ENCODE data around the gene VPS13C. TPM values are rescaled to one million over a fixed set of nuclear protein-coding genes. Genes with fewer than 3 reads are reported as not detected.
A peak's percentile ranks its signal among the peaks of the same experiment; 100 is the strongest.

Gene VPS13C
- total RNA-seq, 1 experiment from 2014 or later: 18.6 TPM

DNA sequence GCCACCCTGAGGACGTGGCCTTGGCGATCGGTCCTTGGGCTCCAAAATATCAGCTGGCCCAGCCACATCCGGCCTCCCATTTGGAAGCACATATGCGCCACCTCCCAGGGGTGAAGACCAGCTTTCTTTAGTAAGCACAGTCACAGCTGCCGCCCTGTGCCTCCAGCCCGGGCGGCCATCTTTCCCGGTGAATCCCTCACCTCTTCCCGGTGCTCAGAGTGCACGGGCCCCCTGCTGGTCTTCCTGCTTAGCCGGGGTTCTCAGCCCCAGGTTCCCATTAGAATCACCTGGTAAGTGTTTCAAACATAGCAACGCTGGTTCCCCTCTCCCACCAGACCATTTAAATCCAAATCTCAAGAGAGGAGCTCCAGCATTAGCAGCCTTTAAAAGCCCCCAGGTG, 232.2 kb downstream of the VPS13C start:
- Histone ChIP-seq H4K20me1 (ENCODE audit: insufficient read depth) (no peaks in the 10 kb centered on the region), H3K9me3 (ENCODE audit: control insufficient read depth in 1 of 2, insufficient read depth in 1 of 2, low read depth in 1 of 2, low read length in 2 of 2) (no peaks in the 10 kb centered on the region), H2AFZ (ENCODE audit: low read depth, low read length, poor library complexity, severe bottlenecking) (no peak overlapping the region), H3K4me1 (ENCODE audit: control insufficient read depth in 1 of 2, insufficient read depth in 2 of 2, low read length in 2 of 2) (no peaks in the 10 kb centered on the region), H3K36me3 (ENCODE audit: control insufficient read depth in 1 of 2, insufficient read depth in 2 of 2, low read length in 2 of 2) (no peaks in the 10 kb centered on the region), H3K79me2 (ENCODE audit: insufficient read depth, low read length) (no peaks in the 10 kb centered on the region), H3K27me3 (ENCODE audit: insufficient read depth, low read length) (no peaks in the 10 kb centered on the region), H3K4me2 (ENCODE audit: low read length) (no peak overlapping the region), H3K27ac (ENCODE audit: low read depth, low read length) (no peak overlapping the region), H3K4me3 (replicated peaks in 1 of 2; ENCODE audit: low read depth in 1 of 2, low read length in 2 of 2) (no peak overlapping the region), H3K9ac (ENCODE audit: low read length) (no peak overlapping the region), H3K9me2 (ENCODE audit: insufficient read depth) (no peaks in the 10 kb centered on the region)
- DNase-seq (ENCODE audit: low read depth, low spot score): no peak
- ChIA-PET RAD21 (ENCODE audit: low non-redundant PET in 1 of 2, low total read pairs in 2 of 2, uncharacterized antibody in 2 of 2, unreplicated experiment in 2 of 2) (no interaction called here), POLR2A (no interaction called here), CTCF (no interaction called here)
- no peak for TF ChIP-seq CEBPB (IDR thresholded peaks at IDR 0.05; ENCODE audit: low read depth)
- TF ChIP-seq, protein P1, sequence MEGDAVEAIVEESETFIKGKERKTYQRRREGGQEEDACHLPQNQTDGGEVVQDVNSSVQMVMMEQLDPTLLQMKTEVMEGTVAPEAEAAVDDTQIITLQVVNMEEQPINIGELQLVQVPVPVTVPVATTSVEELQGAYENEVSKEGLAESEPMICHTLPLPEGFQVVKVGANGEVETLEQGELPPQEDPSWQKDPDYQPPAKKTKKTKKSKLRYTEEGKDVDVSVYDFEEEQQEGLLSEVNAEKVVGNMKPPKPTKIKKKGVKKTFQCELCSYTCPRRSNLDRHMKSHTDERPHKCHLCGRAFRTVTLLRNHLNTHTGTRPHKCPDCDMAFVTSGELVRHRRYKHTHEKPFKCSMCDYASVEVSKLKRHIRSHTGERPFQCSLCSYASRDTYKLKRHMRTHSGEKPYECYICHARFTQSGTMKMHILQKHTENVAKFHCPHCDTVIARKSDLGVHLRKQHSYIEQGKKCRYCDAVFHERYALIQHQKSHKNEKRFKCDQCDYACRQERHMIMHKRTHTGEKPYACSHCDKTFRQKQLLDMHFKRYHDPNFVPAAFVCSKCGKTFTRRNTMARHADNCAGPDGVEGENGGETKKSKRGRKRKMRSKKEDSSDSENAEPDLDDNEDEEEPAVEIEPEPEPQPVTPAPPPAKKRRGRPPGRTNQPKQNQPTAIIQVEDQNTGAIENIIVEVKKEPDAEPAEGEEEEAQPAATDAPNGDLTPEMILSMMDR (IDR thresholded peaks at IDR 0.05 in 2 of 3, conservative IDR thresholded peaks at IDR 0.05 in 1 of 3; ENCODE audit: borderline replicate concordance in 1 of 3, insufficient read depth in 1 of 3, low read depth in 2 of 3, low read length in 2 of 3): peak in 2 of 3 experiments; percentile 16 to 30; a peak in 2 of 6 replicates
- no TSS peak for BruUV-seq (replicated peaks)
- intact Hi-C loops (cut with micrococcal nuclease): no loop called here
- peak; percentile 64 for ATAC-seq

DNA sequence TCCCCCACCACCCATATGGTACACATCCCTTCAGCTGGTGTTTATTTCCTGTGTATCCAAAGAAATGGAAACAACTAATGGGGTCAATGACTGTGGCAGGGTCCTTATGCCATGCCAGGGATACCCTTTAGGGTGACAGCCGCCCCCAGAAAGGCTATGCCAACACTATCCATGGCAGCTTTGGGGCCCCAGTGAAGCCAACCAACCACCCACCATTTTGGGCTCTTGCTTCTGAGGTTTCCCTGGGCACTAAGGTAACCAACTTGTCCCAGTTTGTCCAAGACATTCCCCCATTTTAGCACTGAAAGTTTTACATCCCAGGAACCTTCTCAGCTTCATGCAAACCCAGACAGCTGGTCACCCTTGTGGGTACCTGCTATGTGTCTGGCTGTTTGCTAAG, 233.1 kb downstream of the VPS13C start:
- Histone ChIP-seq H3K9me2 (ENCODE audit: insufficient read depth) (no peaks in the 10 kb centered on the region), H3K9me3 (ENCODE audit: control insufficient read depth in 1 of 2, insufficient read depth in 1 of 2, low read depth in 1 of 2, low read length in 2 of 2) (no peaks in the 10 kb centered on the region), H4K20me1 (ENCODE audit: insufficient read depth) (no peaks in the 10 kb centered on the region), H3K4me1 (ENCODE audit: control insufficient read depth in 1 of 2, insufficient read depth in 2 of 2, low read length in 2 of 2) (no peaks in the 10 kb centered on the region), H3K4me2 (ENCODE audit: low read length) (no peak overlapping the region), H3K9ac (ENCODE audit: low read length) (no peak overlapping the region), H3K27me3 (ENCODE audit: insufficient read depth, low read length) (no peaks in the 10 kb centered on the region), H3K27ac (ENCODE audit: low read depth, low read length) (no peak overlapping the region), H2AFZ (ENCODE audit: low read depth, low read length, poor library complexity, severe bottlenecking) (no peak overlapping the region), H3K4me3 (replicated peaks in 1 of 2; ENCODE audit: low read depth in 1 of 2, low read length in 2 of 2) (no peak overlapping the region), H3K36me3 (ENCODE audit: control insufficient read depth in 1 of 2, insufficient read depth in 2 of 2, low read length in 2 of 2) (no peaks in the 10 kb centered on the region), H3K79me2 (ENCODE audit: insufficient read depth, low read length) (no peaks in the 10 kb centered on the region)
- intact Hi-C loops (cut with micrococcal nuclease): no loop called here
- RAD21 ChIA-PET (ENCODE audit: low non-redundant PET in 1 of 2, low total read pairs in 2 of 2, uncharacterized antibody in 2 of 2, unreplicated experiment in 2 of 2): no interaction called here
- CTCF ChIA-PET: no interaction called here
- ATAC-seq (no peak), DNase-seq (ENCODE audit: low read depth, low spot score) (no peak)
- BruUV-seq (replicated peaks): no TSS peak
- POLR2A ChIA-PET: no interaction called here
- TF ChIP-seq EZH2phosphoT487 (IDR thresholded peaks at IDR 0.05; ENCODE audit: borderline replicate concordance): no peak
- no peak for TF ChIP-seq CBX3 (IDR thresholded peaks at IDR 0.05; ENCODE audit: low read depth)
- no peak for TF ChIP-seq EGR1 (IDR thresholded peaks at IDR 0.05; ENCODE audit: low read depth)
- no peak for TF ChIP-seq ELF1 (IDR thresholded peaks at IDR 0.05; ENCODE audit: borderline replicate concordance, low read depth)
- no peak for TF ChIP-seq EZH2 (IDR thresholded peaks at IDR 0.05)
- no peak for TF ChIP-seq SRF (IDR thresholded peaks at IDR 0.05; ENCODE audit: low read depth)
- TF ChIP-seq RAD21 (IDR thresholded peaks at IDR 0.05; ENCODE audit: low read depth): no peak
- TF ChIP-seq, protein P2, sequence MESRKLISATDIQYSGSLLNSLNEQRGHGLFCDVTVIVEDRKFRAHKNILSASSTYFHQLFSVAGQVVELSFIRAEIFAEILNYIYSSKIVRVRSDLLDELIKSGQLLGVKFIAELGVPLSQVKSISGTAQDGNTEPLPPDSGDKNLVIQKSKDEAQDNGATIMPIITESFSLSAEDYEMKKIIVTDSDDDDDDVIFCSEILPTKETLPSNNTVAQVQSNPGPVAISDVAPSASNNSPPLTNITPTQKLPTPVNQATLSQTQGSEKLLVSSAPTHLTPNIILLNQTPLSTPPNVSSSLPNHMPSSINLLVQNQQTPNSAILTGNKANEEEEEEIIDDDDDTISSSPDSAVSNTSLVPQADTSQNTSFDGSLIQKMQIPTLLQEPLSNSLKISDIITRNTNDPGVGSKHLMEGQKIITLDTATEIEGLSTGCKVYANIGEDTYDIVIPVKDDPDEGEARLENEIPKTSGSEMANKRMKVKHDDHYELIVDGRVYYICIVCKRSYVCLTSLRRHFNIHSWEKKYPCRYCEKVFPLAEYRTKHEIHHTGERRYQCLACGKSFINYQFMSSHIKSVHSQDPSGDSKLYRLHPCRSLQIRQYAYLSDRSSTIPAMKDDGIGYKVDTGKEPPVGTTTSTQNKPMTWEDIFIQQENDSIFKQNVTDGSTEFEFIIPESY (IDR thresholded peaks at IDR 0.05; ENCODE audit: extremely low read depth, insufficient replicate concordance, low read length): no peak
- no peak for TF ChIP-seq POLR2AphosphoS5 (IDR thresholded peaks at IDR 0.05; ENCODE audit: low read depth, low read length)
- TF ChIP-seq, protein P1 (IDR thresholded peaks at IDR 0.05 in 2 of 3, conservative IDR thresholded peaks at IDR 0.05 in 1 of 3; ENCODE audit: borderline replicate concordance in 1 of 3, insufficient read depth in 1 of 3, low read depth in 2 of 3, low read length in 2 of 3): no peak
- no peak for TF ChIP-seq CEBPB (IDR thresholded peaks at IDR 0.05; ENCODE audit: low read depth)
- TF ChIP-seq JUND (IDR thresholded peaks at IDR 0.05): no peak
- TF ChIP-seq, protein P3, sequence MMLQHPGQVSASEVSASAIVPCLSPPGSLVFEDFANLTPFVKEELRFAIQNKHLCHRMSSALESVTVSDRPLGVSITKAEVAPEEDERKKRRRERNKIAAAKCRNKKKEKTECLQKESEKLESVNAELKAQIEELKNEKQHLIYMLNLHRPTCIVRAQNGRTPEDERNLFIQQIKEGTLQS (IDR thresholded peaks at IDR 0.05): no peak
